ENCODE measurements around the gene YKT6. TPM values are rescaled to one million over a fixed set of nuclear protein-coding genes. Genes with fewer than 3 reads are reported as not detected.

YKT6 gene
- total RNA-seq, 1 donor from 2014 or later, result 58.7 TPM

GRCh38 chr7:44222074-44222473 is 21.3 kb downstream of the YKT6 start:
- ATAC-seq (no peak), DNase-seq (peak; percentile 14)
- TF ChIP-seq CTCF (IDR thresholded peaks at IDR 0.05), result no peak
- Histone ChIP-seq H3K27ac (no peak overlapping the region), H3K4me1 (no peaks in the 10 kb centered on the region), H3K36me3 (no peaks in the 10 kb centered on the region), H3K27me3 (ENCODE audit: low read depth) (peaks cover 22% of the 10 kb centered on the region), H3K9me3 (no peaks in the 10 kb centered on the region), H3K4me3 (no peak overlapping the region)
- intact Hi-C loops (cut with DNase I), result no loop called here

- no peak for TF ChIP-seq CTCF (IDR thresholded peaks at IDR 0.05)
- no peaks in the 10 kb centered on the region for H3K9me3 ChIP-seq
- intact Hi-C loops (cut with DNase I), result no loop called here
- H3K36me3 ChIP-seq, result no peaks in the 10 kb centered on the region
- peaks cover 22% of the 10 kb centered on the region for H3K27me3 ChIP-seq (ENCODE audit: low read depth)
- no peak for ATAC-seq
- H3K27ac ChIP-seq, result no peak overlapping the region
- no peak overlapping the region for H3K4me3 ChIP-seq
- H3K4me1 ChIP-seq, result no peaks in the 10 kb centered on the region
- DNase-seq, result peak; percentile 27
These were observed 22.0 kb downstream of the YKT6 start for GRCh38 chr7:44222776-44223261.

GRCh38 chr7:44223362-44224079 is 22.7 kb downstream of the YKT6 start:
- Histone ChIP-seq H3K4me3 (no peak overlapping the region), H3K27ac (no peak overlapping the region), H3K9me3 (no peaks in the 10 kb centered on the region), H3K36me3 (no peaks in the 10 kb centered on the region), H3K27me3 (ENCODE audit: low read depth) (peaks cover 25% of the 10 kb centered on the region), H3K4me1 (no peaks in the 10 kb centered on the region)
- DNase-seq, result peak; percentile 10
- TF ChIP-seq CTCF (IDR thresholded peaks at IDR 0.05), result no peak
- ATAC-seq, result no peak
- intact Hi-C loops (cut with DNase I), result no loop called here

GRCh38 chr7:44224080-44224973 is 23.5 kb downstream of the YKT6 start:
- no peaks in the 10 kb centered on the region for H3K36me3 ChIP-seq
- H3K9me3 ChIP-seq, result no peaks in the 10 kb centered on the region
- no peak for ATAC-seq
- no peak for TF ChIP-seq CTCF (IDR thresholded peaks at IDR 0.05)
- H3K4me1 ChIP-seq, result no peaks in the 10 kb centered on the region
- intact Hi-C loops (cut with DNase I), result no loop called here
- H3K27ac ChIP-seq, result no peak overlapping the region
- H3K4me3 ChIP-seq, result no peak overlapping the region
- peaks cover 25% of the 10 kb centered on the region for H3K27me3 ChIP-seq (ENCODE audit: low read depth)
- peak; percentile 34 for DNase-seq

- Histone ChIP-seq H3K27ac (no peak overlapping the region), H3K9me3 (no peaks in the 10 kb centered on the region), H3K27me3 (ENCODE audit: low read depth) (peaks cover 25% of the 10 kb centered on the region), H3K4me3 (no peak overlapping the region), H3K4me1 (no peaks in the 10 kb centered on the region), H3K36me3 (no peaks in the 10 kb centered on the region)
- TF ChIP-seq CTCF (IDR thresholded peaks at IDR 0.05), result no peak
- intact Hi-C loops (cut with DNase I), result no loop called here
- ATAC-seq, result no peak
- no peak for DNase-seq
These were observed 24.3 kb downstream of the YKT6 start for GRCh38 chr7:44224974-44225565.

Measured in lower lobe of right lung (tissue), 2 donors.